ENCODE measurements around the gene GPX8.
A peak's percentile ranks its signal among the peaks of the same experiment; 100 is the strongest.

GPX8 gene, protein sequence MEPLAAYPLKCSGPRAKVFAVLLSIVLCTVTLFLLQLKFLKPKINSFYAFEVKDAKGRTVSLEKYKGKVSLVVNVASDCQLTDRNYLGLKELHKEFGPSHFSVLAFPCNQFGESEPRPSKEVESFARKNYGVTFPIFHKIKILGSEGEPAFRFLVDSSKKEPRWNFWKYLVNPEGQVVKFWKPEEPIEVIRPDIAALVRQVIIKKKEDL

DNA sequence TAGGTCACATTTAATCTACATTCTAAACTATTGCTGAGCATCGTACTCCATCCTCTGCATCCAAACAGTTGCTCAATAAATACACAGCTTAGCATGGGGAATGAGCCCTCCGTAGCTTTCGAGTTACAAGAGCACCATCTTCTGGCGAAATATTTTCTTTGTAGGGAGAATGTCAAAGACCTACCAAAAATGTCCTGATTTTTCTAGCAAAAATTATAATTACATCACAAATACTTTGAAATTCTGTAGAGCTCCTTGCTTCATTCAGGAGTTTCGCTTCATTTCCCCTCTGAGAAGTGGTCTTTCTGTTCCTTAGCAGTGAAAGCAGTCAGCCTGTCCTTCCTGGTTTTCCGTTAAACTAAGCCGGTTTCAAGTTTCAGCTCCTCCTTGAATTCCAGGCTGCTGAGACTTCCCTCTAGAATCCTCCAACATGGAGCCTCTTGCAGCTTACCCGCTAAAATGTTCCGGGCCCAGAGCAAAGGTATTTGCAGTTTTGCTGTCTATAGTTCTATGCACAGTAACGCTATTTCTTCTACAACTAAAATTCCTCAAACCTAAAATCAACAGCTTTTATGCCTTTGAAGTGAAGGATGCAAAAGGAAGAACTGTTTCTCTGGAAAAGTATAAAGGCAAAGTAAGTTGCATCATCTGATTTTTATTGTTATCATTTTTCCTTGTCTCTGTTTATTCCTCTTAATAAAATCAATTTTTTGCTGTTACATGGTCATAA, at the start of gene GPX8:
Gene GPX8, plus strand, starts transcription at position 409 of the 730 bp plus-strand sequence. Its CDS starts 22 bp downstream, at position 431.
- DNase-seq: no peak

DNA sequence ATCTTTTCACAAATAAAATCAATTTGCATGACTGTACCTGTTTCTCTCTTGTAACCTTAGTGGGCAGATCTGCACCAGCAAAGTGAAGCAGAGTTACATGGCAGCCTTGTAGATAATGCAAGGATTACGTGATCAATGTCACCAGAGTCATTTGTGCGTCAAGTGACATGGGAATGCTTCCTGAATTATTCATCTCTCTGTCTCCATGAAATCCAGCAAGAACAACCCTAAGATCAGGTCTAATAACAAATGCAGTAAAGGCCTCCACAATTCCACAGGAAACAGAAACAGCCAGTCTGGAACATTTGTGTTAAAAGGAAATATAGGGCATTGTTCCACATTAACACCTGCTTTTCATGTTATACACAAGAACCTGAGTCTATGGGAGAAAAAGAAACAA, 49.8 kb upstream of the GPX8 start:
- no peak for DNase-seq

DNA sequence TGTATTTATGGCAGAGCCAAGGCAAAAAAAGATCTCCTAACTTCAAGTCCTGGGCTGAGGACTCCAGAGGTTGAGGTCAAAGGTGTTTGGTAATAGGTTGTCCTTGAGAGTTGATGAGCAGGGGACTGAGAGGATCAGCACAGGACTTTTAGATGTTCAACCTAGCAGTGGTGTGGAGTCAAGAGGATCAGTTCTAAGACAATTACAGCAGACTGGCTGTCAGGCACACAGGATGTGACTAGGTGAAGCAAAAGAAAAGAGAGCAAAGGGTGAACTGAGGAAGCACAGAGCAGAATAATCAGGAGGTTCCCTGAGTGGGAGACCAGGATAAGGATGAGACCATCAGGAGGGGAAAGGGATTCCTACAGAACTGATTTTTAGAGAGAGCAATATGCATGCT, 46.6 kb upstream of the GPX8 start:
- DNase-seq: no peak

DNA sequence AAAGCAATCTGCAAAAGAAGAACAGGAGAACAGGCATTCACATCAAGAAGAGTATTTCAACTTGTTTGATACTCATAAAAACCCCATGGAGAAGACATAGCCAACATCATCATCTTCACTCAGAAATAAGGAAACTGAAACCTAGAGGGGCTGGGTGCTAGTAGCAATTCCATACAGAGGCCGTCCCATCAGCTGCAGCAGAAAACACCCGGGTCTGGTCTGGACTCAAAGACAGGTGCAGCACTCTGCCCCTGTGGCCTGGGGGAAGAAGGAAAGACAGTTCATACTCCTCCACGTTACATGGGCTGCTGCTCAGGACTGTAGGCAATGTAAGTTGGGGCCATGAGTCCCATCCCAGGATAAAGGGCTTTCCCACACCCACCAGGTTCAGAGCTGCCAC, 45.9 kb upstream of the GPX8 start:
- no peak for DNase-seq

DNA sequence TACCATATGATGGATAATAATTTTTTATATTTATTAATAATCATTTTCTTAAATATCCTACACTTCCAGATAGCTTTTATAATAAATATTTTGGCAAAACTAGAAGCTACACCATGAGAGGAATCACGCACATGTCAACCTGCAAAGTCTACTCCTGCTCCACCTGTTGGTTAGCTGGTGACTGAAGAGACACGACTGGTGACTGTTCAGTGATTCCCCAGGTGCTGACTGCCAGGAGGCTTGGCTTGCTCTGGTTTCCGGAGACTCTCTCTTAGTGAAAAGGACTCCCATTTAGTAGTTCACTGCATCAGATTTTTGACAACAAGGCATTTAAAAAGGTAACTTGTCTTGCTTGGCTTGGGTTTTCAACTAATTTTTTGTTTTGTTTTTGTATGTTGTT, 36.6 kb upstream of the GPX8 start:
- no peak for DNase-seq

DNA sequence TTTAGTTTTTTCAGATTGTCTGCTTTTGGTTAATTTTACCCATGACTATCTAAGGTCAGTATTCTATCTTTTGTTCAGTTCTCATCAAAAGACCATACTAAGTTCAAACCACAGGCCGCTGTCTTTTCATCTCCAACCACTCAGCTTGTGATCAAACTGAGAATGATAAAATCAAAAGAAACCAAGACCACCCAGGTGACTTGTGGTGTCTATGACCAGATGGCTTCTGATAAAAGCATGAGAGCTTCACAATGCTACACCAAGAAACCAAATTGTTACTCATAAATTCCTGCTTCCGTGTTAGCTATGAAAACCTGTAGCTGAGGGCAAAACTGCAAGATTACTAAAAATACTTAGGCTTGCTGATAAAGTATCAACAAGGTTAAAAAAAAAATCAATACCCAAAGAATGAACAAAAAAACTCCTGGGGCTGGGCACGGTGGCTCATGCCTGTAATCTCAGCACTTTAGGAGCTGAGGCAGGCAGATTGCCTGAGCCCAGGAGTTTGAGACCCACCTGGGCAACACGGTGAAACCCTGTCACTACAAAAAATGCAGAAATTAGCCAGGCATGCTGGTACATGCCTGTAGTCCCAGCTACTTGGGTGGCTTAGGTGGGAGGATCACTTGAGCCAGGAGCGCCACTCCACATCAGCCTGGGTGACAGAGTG, 25.8 kb upstream of the GPX8 start:
- no peak for DNase-seq

DNA sequence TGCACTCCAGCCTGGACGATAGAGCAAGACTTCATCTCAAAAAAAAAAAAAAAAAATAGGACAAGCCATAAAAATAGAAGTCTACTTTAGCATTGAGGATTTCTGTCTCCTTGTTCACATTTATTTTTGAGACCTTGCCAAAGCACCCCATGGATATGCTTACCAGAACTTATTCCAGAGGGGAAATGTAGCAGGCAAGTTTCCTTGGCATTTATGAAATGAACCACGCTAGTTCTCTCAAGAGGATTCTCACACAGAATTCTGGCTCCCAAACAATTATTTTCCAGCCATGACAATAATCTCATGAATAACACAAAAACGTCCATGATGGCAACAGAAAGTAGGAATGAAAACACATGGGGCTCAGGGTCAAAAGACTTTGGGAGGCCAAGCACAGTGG, 23.4 kb upstream of the GPX8 start:
- no peak for DNase-seq

DNA sequence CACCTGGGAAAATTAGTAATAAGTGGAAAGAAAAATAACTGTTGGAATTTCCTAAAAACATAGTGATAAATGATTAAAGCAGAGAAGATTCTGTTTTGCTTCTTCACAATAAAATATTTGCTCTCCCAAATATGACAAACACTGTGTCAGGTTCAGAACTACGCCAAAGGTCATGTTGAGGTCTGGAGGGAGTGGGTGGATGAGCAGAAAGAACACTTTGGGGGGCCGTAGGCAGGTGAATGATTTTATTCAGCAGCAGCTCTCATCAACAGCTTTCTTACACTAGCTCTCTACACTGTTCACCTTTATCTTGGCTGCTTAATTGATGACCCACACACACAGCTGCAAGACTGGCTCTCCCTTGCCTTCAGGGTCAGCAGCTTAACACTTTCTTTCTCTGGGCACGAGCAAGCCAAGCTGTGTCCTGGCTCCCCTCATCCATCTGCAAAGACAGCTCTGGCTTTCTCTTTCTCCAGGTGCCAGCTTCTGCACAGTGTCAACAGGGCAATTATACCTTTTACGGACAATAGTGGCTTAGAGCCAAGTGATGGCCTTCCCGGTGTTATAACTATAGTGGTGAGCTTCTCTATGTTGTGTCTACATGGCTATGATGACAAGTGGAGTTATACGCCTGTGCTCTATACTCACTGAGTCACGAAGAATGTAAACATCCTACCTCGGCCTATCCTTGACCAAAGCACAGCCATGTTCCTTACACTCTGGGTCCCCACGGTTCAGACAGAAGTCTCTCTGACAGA, 18.9 kb upstream of the GPX8 start:
- DNase-seq: no peak

DNA sequence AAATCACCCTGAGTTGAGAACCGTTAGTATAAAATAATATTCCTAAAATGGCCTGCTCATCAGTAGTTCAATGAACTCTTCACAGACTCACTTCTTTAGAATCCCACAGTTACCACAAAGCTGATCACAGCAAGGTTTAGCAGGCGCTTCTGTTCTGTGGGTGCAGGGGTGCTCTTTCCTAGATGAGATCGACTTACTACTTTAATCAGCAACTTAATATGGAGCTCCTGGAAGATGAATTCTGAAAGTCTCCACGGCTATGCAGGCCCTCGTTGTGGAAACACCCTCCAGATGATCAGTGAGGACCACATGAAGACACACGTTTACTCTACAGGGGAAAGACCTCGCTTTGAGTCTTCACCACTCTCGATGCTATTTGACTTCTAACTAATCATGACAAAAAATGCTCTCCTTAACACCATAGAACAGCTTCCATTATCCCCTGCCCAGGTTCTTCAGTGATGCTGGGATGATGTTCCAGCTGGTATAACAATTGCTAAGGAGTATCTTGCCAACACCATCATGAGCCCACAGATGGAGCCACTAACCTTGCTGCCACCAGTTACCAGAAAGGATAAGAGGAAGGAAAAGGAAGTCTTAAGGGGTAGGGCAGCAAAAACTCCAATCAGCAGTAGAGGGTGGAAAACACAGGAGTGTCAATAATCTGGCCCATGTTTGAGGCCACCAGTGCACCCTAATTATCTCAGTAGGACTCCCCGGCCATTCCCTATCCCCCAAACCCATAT, 17.9 kb upstream of the GPX8 start:
- DNase-seq: peak; percentile 63

DNA sequence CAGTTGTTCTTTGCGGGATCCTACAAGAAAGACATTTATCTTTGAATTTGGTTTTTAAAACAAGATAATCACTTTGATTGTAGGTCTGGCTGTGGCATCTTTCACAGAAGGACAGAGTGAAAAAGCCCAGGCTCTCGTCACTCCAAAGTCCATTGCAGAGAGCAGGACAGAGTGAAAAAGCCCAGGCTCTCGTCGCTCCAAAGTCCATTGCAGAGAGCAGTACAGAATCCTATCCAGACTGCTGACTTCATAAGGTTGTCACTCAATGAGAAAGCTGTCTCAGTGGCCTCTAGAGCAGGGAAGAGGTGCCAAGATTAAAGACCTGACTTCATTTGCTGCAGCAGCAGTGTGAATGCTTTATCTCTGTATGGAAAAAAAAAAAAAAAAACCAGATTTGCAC, 16.3 kb upstream of the GPX8 start:
- DNase-seq: no peak

DNA sequence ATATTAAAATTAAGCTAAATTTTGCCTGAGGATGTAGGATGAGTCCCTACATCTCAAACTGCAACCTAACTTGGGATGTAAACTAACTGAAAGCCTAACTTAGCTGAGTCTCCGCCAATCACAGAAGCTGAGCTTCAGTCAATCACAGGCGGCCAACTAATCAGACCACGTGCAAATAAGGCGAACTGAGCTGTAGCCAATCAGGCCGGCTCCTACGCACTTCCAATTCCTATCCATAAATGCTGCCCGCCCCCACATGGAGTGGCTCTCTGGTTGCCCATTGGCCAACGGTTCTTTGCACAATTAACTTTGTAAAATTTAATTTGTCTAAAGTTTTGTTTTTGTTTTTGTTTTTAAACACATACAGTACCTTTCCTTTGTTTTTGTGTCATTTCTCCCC, 13.9 kb upstream of the GPX8 start:
- no peak for DNase-seq

DNA sequence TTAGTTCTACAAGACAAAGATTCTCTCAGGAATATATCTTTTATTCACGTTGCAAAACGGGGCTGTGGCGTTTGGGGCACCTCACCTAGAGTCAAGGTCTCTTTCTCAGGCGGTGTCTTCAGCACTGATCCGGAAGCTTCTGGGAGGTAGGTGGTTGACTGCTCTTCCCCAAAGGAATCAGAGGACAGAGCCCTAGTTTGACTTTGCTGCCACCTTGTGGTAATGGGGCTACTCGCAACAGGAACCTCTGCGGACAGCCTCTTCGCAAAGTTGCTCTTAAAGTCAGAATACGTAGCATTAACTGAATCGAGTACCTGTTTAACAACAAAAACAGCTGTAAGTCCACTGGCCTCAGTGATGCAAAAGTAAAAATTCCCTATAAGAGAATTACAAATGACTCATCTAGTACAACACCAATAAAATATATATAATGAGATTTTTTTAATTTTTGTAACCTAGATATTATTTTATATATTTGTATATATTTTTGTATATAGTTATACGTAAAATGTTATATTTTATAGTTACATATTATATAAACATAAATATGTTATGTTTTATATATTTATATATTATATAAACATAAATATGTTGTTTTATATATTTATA, 13.3 kb upstream of the GPX8 start:
- DNase-seq: peak; percentile 90

DNA sequence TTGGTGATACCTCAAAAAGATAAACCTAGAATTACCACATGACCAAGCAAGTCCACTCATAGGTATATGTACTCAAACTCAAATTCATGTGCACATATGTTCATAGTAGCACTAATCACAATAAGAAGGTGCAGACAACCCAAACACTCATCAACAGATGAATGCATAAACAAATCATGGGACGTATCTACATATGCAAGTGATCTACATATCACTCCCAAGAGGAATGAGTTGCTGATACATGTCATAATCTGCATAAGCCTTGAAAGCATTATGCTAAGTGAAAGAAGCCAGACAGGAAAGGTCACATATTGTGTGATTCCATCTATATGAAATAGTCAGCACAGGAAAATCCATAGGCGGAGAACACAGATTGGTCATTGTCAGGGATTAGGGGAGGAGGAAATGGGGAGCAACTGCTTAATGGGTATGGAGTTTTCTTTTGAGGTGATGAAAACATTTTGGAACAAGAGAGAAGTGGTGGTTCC, 10.6 kb upstream of the GPX8 start:
- DNase-seq: no peak

DNA sequence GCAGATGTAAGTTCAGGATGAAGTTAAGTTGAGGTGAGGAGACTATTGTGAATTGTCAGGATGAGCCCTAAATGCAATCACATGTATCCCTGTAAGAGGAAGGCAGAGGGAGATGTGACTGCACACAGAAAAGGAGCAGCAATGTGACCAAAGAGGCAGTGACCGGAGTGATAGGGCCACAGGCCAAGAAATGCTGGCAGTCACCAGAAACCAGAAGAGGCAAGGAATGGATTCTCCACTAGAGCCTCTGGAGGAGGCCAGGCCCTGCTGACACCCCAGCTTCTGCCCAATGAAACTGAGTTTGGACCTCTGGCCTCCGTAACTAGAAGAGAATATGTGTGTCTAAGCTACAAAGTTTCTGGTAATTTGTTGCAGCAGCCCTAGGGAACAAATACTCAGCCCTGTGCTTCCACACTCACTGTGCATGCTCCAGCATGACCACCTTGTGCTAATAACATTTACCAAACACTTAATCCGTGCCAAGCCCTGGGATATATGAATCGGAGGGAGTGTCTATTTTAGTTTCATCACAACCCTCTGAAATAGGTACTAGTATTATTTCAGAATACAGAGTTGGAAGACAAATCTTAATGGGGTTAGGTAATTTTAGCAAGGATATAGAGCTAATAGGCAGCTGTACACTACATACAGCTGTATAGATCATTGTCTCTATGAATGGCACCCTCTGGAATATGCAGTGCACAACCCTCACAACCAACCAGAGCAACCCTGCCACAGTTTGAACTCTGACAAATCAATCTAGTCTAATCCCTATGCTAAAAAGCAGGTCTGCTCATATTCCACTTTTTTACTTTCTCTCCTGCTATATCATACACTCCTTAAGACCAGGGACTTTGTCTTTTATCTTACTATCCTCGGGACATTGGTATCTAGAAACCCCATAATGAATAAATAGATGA, 7.8 kb upstream of the GPX8 start:
- DNase-seq: no peak

DNA sequence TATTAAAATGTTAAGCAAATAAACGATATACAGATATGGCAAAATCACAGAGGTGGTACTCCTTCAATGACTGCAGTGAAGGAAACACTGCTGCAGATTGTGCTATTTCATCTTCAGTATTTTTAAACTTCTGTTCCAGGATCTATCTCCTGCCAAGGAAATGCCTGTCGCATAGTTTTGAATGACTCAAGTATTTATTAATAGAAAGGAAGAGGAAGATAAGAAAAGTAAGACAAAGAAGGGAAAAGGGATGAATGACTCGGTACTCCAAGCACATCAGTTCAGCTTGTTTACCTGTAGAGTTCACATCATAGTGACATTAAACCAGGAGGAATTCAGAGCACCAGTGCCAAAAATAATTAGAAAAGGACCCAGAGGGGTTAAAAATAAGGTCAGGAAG, 5.1 kb upstream of the GPX8 start:
- DNase-seq: no peak

DNA sequence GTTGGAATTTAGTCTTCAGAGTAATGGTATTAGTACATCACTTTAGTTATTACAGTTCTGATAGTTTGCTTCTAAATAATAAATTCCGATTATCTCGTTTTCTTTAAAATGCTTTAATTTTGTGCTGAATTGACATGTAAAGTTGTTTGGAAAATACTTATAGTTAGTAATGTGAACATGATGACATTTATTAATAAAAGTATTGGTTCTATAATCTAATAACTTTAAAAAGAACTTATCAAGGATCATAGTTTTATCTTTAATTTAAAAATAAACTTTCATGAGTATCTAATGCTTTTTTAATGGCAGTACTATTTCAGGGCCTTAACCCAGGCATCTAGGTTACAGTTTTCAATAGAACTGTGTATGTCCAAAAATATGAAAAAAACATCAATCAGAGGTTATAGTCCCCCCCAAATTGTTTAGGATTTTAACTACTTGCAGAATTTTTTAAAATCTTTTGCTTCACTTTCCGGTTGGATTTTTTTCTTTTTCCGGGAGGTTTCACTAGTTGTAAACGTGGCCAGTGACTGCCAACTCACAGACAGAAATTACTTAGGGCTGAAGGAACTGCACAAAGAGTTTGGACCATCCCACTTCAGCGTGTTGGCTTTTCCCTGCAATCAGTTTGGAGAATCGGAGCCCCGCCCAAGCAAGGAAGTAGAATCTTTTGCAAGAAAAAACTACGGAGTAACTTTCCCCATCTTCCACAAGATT, 680 bp downstream of the GPX8 start:
- no peak for DNase-seq

DNA sequence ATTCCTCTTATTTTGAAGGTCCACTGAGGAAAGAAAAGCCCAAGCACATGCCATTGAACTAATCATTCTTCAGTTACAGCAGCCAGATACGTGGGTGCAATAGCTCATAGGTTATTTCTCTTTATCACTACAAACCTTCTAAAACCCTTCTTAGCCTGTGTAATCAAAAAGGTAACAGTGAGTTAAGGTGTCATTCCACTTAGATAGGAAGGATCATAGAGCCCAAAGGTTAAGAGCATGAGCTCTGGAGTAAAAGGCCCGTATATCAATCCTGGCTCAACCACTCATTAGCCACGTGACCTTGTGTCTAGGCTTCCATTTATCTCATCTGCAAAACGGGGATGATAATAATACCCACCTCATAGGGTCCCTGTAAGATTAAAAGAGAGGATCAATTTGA, 2.7 kb downstream of the GPX8 start:
- DNase-seq: no peak

DNA sequence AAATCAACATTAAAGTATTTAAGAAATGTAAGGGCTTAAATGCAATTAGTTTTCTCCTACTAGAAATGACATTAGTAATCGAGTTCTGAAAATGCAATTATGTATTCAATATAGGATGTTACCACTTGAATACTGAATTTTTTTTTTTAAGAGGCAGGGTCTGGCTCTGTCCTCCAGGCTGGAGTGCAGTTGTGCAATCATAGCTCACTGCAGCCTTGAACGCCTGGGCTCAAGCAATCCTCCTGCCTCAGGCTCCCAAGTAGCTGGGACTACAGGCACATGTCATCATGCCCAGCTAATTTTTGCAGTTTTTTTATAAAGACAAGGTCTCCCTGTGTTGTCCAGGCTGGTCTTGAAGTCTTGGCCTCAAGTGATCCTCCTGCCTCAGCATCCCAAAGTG, 11.5 kb downstream of the GPX8 start:
- DNase-seq: no peak

DNA sequence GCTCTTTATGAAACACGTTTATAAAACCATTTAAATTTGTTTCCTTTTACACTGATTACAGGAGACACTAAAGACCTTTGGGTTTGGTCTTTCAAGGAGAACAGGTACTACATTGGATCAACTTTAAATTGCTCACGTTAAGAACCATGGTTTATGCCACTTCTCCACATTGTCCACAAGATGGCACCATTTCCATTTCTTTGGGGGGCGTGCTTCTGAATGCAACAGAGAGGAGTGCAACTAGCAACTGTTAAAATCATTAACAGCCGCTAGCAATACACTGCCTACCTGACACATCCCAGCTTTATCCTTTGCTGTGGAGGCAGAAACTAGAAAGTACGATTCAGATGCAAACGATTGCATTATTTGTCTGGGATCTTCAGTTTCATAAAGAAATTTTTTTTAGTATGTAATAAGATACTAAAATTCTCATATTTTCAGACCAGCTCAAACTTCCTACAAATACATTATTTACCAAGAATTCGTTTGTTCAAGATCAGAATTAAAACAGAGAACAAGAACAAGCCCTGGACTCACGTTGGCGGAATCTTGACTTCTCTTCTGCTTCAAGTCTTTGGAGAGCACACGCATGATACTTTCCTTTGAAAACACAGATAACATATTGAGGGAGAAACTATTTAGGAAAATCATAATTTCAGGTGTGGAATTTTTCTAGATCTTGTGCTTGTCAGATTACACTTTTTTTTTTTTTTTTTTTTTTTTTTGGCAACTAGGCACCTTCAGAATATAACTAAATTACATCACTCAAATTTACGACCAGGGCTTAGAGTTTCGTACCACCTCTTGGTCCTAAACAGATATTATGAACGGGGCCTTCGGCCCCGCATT, 12.3 kb downstream of the GPX8 start:
- DNase-seq: peak; percentile 67
